HepG2 (cell line): ENCODE results near the gene CCDC183. TPM values are rescaled to one million over a fixed set of nuclear protein-coding genes. Genes with fewer than 3 reads are reported as not detected.

ENCODE experiments used
- CREM ChIP-seq, 2 experiments: sonication (generic) in 1 of 2; formaldehyde crosslinking in 1 of 2; IDR thresholded peaks; 2 replicates each; pipeline versions ENCODE4 v1.4.0 to v1.6.1; 2016 to 2020; ENCODE audit warnings: antibody characterized with exemption in 1 of 2, mild to moderate bottlenecking in 1 of 2, missing genetic modification reagents in 1 of 2
- ETV5 ChIP-seq: IDR thresholded peaks from 2 replicates; pipeline ENCODE4 v1.6.1; 2018; ENCODE audit warnings: missing biosample characterization, missing genetic modification reagents, inconsistent platforms, borderline replicate concordance
- JUNB ChIP-seq: sonication (generic); formaldehyde crosslinking; IDR thresholded peaks from 2 replicates; pipeline ENCODE4 v1.8.0; 2022; ENCODE audit warnings: missing genetic modification reagents, mild to moderate bottlenecking, borderline replicate concordance
- LRRFIP1 ChIP-seq: sonication (generic); formaldehyde crosslinking; conservative IDR thresholded peaks from 2 replicates; pipeline ENCODE4 v1.4.0; 2020; ENCODE audit warnings: missing genetic modification reagents
- POGZ ChIP-seq: sonication (generic); formaldehyde crosslinking; IDR thresholded peaks from 2 replicates; pipeline ENCODE4 v1.4.0; 2020; ENCODE audit warnings: mild to moderate bottlenecking, missing genetic modification reagents
- SAP130 ChIP-seq: IDR thresholded peaks from 2 replicates; pipeline ENCODE4 v1.6.1; 2016; ENCODE audit warnings: low read depth
- ZFP37 ChIP-seq: sonication (generic); formaldehyde crosslinking; IDR thresholded peaks from 2 replicates; pipeline ENCODE4 v1.4.0; 2020; ENCODE audit warnings: missing genetic modification reagents, borderline replicate concordance
- ZNF775 ChIP-seq: sonication (generic); formaldehyde crosslinking; IDR thresholded peaks from 2 replicates; pipeline ENCODE4 v1.4.0; 2020; ENCODE audit warnings: missing genetic modification reagents, mild to moderate bottlenecking, moderate library complexity, borderline replicate concordance
- polyA plus RNA-seq, 8 experiments: library from polyadenylated mRNA; depleted of rRNA in 3 of 8; stranded (reverse) in 7 of 8; unstranded in 1 of 8; fragments of >200 nt; fragmentation: Illumina TruSeq in 4 of 8; extraction: Trizol in 4 of 8; gene quantifications; 2 replicates each; pipeline versions ENCODE4 v1.2.1 to v1.2.3, GENCODE V29; 2011 to 2016; ENCODE audit warnings: low read depth in 4 of 8, missing spikeins in 1 of 8, mixed read lengths in 1 of 8; ENCODE audit not compliant: insufficient read depth in 1 of 8
- total RNA-seq, 5 experiments: library from RNA; depleted of rRNA; stranded (reverse); fragments of >200 nt; fragmentation: Illumina TruSeq; extraction: Trizol; gene quantifications; 2 replicates each; pipeline ENCODE4 v1.2.3, GENCODE V29; 2016; ENCODE audit warnings: low read depth in 1 of 5
- TF ChIP-seq, protein P1 (sequence below): sonication (generic); formaldehyde crosslinking; conservative IDR thresholded peaks from 2 replicates; pipeline ENCODE4 v1.8.0; 2022; ENCODE audit warnings: missing genetic modification reagents
- TF ChIP-seq, protein P2 (sequence below): sonication (generic); formaldehyde crosslinking; IDR thresholded peaks from 2 replicates; pipeline ENCODE4 v1.5.0; 2020; ENCODE audit warnings: missing genetic modification reagents
- TF ChIP-seq, protein P3 (sequence below): sonication (generic); formaldehyde crosslinking; conservative IDR thresholded peaks from 2 replicates; pipeline ENCODE4 v1.4.0; 2020; ENCODE audit warnings: missing genetic modification reagents
- TF ChIP-seq, protein P4 (sequence below): sonication (generic); formaldehyde crosslinking; IDR thresholded peaks from 2 replicates; pipeline ENCODE4 v1.4.0; 2020; ENCODE audit warnings: missing genetic modification reagents
- TF ChIP-seq, protein P5 (sequence below): sonication (generic); formaldehyde crosslinking; IDR thresholded peaks from 2 replicates; pipeline ENCODE4 v1.4.0; 2020; ENCODE audit warnings: missing genetic modification reagents

CCDC183 gene
- total and polyA plus RNA-seq, 2 of the 13 experiments (the other 11 are each of a cell fraction or from before 2014, with no cell fraction given), result 5.0 to 66.4 TPM

DNA sequence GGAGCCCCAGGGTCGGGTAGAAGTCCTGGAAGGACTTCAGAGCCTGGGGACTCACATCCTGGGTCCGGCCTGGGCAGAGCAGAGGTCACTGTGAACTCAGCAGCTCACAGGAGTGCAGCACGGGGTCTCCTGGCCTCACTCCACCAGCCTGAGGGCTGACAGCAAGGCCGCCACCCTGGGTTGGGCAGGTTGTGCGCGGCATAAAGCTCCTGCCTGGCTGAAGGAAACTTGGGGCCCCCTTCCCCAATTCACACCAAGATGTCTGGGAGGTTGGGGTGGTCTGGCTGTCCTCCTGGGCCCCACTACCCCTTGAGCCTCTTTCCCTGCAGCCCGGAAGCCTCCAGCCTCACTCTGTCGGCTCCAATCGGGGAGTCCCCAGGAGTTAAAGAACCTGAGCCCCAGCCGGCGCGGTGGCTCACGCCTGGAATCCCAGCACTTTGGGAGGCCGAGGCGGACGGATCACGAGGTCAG, 33.9 kb upstream of the CCDC183 start (continued):
- TF ChIP-seq LRRFIP1 (CRISPR knock-in tag) (no peak), SAP130 (CRISPR knock-in tag) (0 out of 2 replicates have a peak, but pooled peaks have one; percentile 29), ZNF775 (CRISPR knock-in tag) (no peak), ETV5 (CRISPR knock-in tag) (no peak; the same call in 1 of the 2 replicates), JUNB (CRISPR knock-in tag) (no peak), ZFP37 (CRISPR knock-in tag) (no peak), CREM (IDR thresholded peaks at IDR 0.05) (no peak), CREM (CRISPR knock-in tag; IDR thresholded peaks at IDR 0.05) (no peak), POGZ (CRISPR knock-in tag) (no peak)
- TF ChIP-seq, protein P1, sequence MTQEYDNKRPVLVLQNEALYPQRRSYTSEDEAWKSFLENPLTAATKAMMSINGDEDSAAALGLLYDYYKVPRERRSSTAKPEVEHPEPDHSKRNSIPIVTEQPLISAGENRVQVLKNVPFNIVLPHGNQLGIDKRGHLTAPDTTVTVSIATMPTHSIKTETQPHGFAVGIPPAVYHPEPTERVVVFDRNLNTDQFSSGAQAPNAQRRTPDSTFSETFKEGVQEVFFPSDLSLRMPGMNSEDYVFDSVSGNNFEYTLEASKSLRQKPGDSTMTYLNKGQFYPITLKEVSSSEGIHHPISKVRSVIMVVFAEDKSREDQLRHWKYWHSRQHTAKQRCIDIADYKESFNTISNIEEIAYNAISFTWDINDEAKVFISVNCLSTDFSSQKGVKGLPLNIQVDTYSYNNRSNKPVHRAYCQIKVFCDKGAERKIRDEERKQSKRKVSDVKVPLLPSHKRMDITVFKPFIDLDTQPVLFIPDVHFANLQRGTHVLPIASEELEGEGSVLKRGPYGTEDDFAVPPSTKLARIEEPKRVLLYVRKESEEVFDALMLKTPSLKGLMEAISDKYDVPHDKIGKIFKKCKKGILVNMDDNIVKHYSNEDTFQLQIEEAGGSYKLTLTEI (CRISPR knock-in tag), result no peak
- TF ChIP-seq, protein P2, sequence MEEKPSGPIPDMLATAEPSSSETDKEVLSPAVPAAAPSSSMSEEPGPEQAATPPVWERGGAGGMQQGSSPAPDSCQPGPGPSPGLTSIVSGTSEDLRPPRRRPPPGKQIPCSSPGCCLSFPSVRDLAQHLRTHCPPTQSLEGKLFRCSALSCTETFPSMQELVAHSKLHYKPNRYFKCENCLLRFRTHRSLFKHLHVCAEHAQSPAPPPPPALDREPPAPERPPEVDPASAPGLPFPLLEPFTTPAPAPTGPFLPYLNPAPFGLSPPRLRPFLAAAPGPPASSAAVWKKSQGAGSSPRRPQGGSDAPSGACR (CRISPR knock-in tag), result 0 out of 2 replicates have a peak, but pooled peaks have one; percentile 42
- TF ChIP-seq, protein P3, sequence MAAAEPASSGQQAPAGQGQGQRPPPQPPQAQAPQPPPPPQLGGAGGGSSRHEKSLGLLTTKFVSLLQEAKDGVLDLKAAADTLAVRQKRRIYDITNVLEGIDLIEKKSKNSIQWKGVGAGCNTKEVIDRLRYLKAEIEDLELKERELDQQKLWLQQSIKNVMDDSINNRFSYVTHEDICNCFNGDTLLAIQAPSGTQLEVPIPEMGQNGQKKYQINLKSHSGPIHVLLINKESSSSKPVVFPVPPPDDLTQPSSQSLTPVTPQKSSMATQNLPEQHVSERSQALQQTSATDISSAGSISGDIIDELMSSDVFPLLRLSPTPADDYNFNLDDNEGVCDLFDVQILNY, result no peak
- TF ChIP-seq, protein P4, sequence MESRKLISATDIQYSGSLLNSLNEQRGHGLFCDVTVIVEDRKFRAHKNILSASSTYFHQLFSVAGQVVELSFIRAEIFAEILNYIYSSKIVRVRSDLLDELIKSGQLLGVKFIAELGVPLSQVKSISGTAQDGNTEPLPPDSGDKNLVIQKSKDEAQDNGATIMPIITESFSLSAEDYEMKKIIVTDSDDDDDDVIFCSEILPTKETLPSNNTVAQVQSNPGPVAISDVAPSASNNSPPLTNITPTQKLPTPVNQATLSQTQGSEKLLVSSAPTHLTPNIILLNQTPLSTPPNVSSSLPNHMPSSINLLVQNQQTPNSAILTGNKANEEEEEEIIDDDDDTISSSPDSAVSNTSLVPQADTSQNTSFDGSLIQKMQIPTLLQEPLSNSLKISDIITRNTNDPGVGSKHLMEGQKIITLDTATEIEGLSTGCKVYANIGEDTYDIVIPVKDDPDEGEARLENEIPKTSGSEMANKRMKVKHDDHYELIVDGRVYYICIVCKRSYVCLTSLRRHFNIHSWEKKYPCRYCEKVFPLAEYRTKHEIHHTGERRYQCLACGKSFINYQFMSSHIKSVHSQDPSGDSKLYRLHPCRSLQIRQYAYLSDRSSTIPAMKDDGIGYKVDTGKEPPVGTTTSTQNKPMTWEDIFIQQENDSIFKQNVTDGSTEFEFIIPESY (CRISPR knock-in tag), result peak; percentile 43; the same call in 1 of the 2 replicates
- TF ChIP-seq, protein P5, sequence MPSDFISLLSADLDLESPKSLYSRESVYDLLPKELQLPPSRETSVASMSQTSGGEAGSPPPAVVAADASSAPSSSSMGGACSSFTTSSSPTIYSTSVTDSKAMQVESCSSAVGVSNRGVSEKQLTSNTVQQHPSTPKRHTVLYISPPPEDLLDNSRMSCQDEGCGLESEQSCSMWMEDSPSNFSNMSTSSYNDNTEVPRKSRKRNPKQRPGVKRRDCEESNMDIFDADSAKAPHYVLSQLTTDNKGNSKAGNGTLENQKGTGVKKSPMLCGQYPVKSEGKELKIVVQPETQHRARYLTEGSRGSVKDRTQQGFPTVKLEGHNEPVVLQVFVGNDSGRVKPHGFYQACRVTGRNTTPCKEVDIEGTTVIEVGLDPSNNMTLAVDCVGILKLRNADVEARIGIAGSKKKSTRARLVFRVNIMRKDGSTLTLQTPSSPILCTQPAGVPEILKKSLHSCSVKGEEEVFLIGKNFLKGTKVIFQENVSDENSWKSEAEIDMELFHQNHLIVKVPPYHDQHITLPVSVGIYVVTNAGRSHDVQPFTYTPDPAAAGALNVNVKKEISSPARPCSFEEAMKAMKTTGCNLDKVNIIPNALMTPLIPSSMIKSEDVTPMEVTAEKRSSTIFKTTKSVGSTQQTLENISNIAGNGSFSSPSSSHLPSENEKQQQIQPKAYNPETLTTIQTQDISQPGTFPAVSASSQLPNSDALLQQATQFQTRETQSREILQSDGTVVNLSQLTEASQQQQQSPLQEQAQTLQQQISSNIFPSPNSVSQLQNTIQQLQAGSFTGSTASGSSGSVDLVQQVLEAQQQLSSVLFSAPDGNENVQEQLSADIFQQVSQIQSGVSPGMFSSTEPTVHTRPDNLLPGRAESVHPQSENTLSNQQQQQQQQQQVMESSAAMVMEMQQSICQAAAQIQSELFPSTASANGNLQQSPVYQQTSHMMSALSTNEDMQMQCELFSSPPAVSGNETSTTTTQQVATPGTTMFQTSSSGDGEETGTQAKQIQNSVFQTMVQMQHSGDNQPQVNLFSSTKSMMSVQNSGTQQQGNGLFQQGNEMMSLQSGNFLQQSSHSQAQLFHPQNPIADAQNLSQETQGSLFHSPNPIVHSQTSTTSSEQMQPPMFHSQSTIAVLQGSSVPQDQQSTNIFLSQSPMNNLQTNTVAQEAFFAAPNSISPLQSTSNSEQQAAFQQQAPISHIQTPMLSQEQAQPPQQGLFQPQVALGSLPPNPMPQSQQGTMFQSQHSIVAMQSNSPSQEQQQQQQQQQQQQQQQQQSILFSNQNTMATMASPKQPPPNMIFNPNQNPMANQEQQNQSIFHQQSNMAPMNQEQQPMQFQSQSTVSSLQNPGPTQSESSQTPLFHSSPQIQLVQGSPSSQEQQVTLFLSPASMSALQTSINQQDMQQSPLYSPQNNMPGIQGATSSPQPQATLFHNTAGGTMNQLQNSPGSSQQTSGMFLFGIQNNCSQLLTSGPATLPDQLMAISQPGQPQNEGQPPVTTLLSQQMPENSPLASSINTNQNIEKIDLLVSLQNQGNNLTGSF (CRISPR knock-in tag), result no peak
